Suppressor macrophage (primary cell): Measurements from ENCODE around the gene NPW.
A peak's percentile ranks its signal among the peaks of the same experiment; 100 is the strongest.

Source experiments
- DNase-seq, 4 experiments: peaks; one replicate each; pipeline ENCODE4 v3.0.0-alpha.2; 2020 to 2022

NPW gene

GRCh38 chr16:2037115-2037514 lies 17.5 kb downstream of the NPW start:
- DNase-seq, result peak in 1 of 4 experiments; percentile 1

- DNase-seq, result peak in 1 of 4 experiments; percentile 1
Measured at GRCh38 chr16:2037647-2038381, 18.2 kb downstream of the NPW start.

GRCh38 chr16:2038382-2039231 lies 19.0 kb downstream of the NPW start:
- DNase-seq, result peak in 1 of 4 experiments; percentile 12

- no peak for DNase-seq
Measured at GRCh38 chr16:2039274-2040031, 19.9 kb downstream of the NPW start.

GRCh38 chr16:2040041-2040786 lies 20.6 kb downstream of the NPW start:
- DNase-seq, result no peak

- no peak for DNase-seq
Measured at GRCh38 chr16:2040787-2041522, 21.4 kb downstream of the NPW start.

- DNase-seq, result no peak
Measured at GRCh38 chr16:2042171-2042985, 22.8 kb downstream of the NPW start.

- DNase-seq, result peak in 3 of 4 experiments; percentile 23 to 40 (median 26)
Measured at GRCh38 chr16:2042986-2043666, 23.5 kb downstream of the NPW start.

GRCh38 chr16:2043667-2044451 lies 24.3 kb downstream of the NPW start:
- DNase-seq, result peak; percentile 82 to 93 (median 88)

- peak in 1 of 4 experiments; percentile 8 for DNase-seq
Measured at GRCh38 chr16:2044541-2044940, 25.0 kb downstream of the NPW start.

GRCh38 chr16:2045965-2046892 lies 26.6 kb downstream of the NPW start:
- DNase-seq, result no peak

GRCh38 chr16:2046893-2047329 lies 27.3 kb downstream of the NPW start:
- no peak for DNase-seq

- DNase-seq, result peak; percentile 97 to 98 (median 98)
Measured at GRCh38 chr16:2047330-2048115, 27.9 kb downstream of the NPW start, which contains the start of the genes NTHL1 and TSC2. Gene NTHL1 (minus strand): TSS chr16:2047834. CDS start chr16:2047823, 11 bp downstream. Gene TSC2 (plus strand): TSS chr16:2047985. CDS start chr16:2048616, 631 bp downstream.

- DNase-seq, result no peak
Measured at GRCh38 chr16:2048116-2048543, 28.5 kb downstream of the NPW start.

GRCh38 chr16:2053211-2053610 lies 33.6 kb downstream of the NPW start:
- DNase-seq, result no peak

- no peak for DNase-seq
Measured at GRCh38 chr16:2053897-2054296, 34.3 kb downstream of the NPW start.
